CD14-positive monocyte (primary cell): ENCODE data around the gene SLC41A1. TPM values are rescaled to one million over a fixed set of nuclear protein-coding genes. Genes with fewer than 3 reads are reported as not detected.
A peak's percentile ranks its signal among the peaks of the same experiment; 100 is the strongest.

Experiments
- DNase-seq, 3 donors: peaks; one replicate each; pipeline ENCODE4 v3.0.0-alpha.2; 2011 to 2022
- H2AFZ ChIP-seq: 2 replicates; pipeline ENCODE4 v1.6.0; 2012; ENCODE audit warnings: mild to moderate bottlenecking, low read depth, low read length, inconsistent platforms; ENCODE audit not compliant: insufficient read depth, poor library complexity, severe bottlenecking
- H3K27ac ChIP-seq, 2 donors: 1 replicate in 1 of 2; 2 replicates in 1 of 2; pipeline ENCODE4 v1.5.1; 2012 to 2013; ENCODE audit warnings: low read length in 2 of 2, control low read depth in 1 of 2, inconsistent platforms in 1 of 2, low read depth in 1 of 2, mild to moderate bottlenecking in 1 of 2
- H3K27me3 ChIP-seq, 2 donors: one replicate each; pipeline versions ENCODE4 v1.6.0 to v1.6.1; 2011 to 2013; ENCODE audit warnings: low read length in 2 of 2; ENCODE audit not compliant: control insufficient read depth in 2 of 2, insufficient read depth in 2 of 2
- H3K36me3 ChIP-seq, 2 donors: replicated peaks in 1 of 2; 1 replicate in 1 of 2; 2 replicates in 1 of 2; pipeline versions ENCODE4 v1.5.1 to v1.6.1; 2012 to 2013; ENCODE audit warnings: low read length in 2 of 2, control low read depth in 1 of 2, inconsistent platforms in 1 of 2, mild to moderate bottlenecking in 1 of 2; ENCODE audit not compliant: insufficient read depth in 2 of 2, control insufficient read depth in 1 of 2
- H3K4me1 ChIP-seq, 2 donors: 1 replicate in 1 of 2; 2 replicates in 1 of 2; pipeline versions ENCODE4 v1.5.1 to v1.6.1; 2012 to 2013; ENCODE audit warnings: low read length in 2 of 2, control low read depth in 1 of 2, inconsistent platforms in 1 of 2, mild to moderate bottlenecking in 1 of 2, moderate library complexity in 1 of 2; ENCODE audit not compliant: insufficient read depth in 2 of 2, control insufficient read depth in 1 of 2
- H3K4me2 ChIP-seq: replicated peaks from 2 replicates; pipeline ENCODE3; 2012; ENCODE audit warnings: low read length, moderate library complexity, mild to moderate bottlenecking; ENCODE audit not compliant: poor library complexity, severe bottlenecking; ENCODE audit errors: extremely low read depth
- H3K4me3 ChIP-seq, 3 experiments: fragments of 200-600 bp in 1 of 3; sonication (generic) in 1 of 3; replicated peaks in 1 of 3; 1 replicate in 2 of 3; 2 replicates in 1 of 3; pipeline ENCODE4 v1.5.1; 2011 to 2013; ENCODE audit warnings: low read length in 3 of 3, mild to moderate bottlenecking in 3 of 3, control low read depth in 2 of 3, low read depth in 2 of 3, inconsistent platforms in 1 of 3, moderate library complexity in 1 of 3
- H3K79me2 ChIP-seq: 2 replicates; pipeline ENCODE4 v1.6.0; 2012; ENCODE audit warnings: mild to moderate bottlenecking, control low read depth, inconsistent platforms, low read length, moderate library complexity; ENCODE audit not compliant: insufficient read depth
- H3K9ac ChIP-seq: 2 replicates; pipeline ENCODE4 v1.6.0; 2017; ENCODE audit warnings: low read length, mild to moderate bottlenecking; ENCODE audit not compliant: insufficient read depth, poor library complexity, severe bottlenecking
- H3K9me3 ChIP-seq, 2 donors: replicated peaks in 1 of 2; 1 replicate in 1 of 2; 2 replicates in 1 of 2; pipeline versions ENCODE4 v1.5.1 to v1.6.1; 2012 to 2013; ENCODE audit warnings: low read length in 2 of 2, control low read depth in 1 of 2; ENCODE audit not compliant: control insufficient read depth in 1 of 2, insufficient read depth in 1 of 2
- H4K20me1 ChIP-seq: 2 replicates; pipeline ENCODE4 v1.6.0; 2012; ENCODE audit warnings: mild to moderate bottlenecking, low read length, control low read depth, moderate library complexity; ENCODE audit not compliant: insufficient read depth
- H3K27ac Mint-ChIP-seq, 7 donors: one replicate each; pipeline ENCODE4 v1.8.0; 2020; ENCODE audit warnings: mild to moderate bottlenecking in 7 of 7, mixed read lengths in 7 of 7, moderate library complexity in 6 of 7, inconsistent platforms in 2 of 7
- H3K27me3 Mint-ChIP-seq, 3 donors: one replicate each; pipeline ENCODE4 v1.8.0; 2021 to 2022; ENCODE audit warnings: low read depth in 3 of 3, mild to moderate bottlenecking in 3 of 3, mixed read lengths in 3 of 3, moderate library complexity in 3 of 3, inconsistent platforms in 1 of 3
- H3K36me3 Mint-ChIP-seq, 2 donors: one replicate each; pipeline ENCODE4 v1.8.0; 2020; ENCODE audit warnings: mixed read lengths in 2 of 2, inconsistent platforms in 1 of 2, mild to moderate bottlenecking in 1 of 2
- H3K4me1 Mint-ChIP-seq: one replicate; pipeline ENCODE4 v1.8.0; 2020; ENCODE audit warnings: mild to moderate bottlenecking, mixed read lengths
- H3K4me3 Mint-ChIP-seq, 2 donors: one replicate each; pipeline ENCODE4 v1.8.0; 2020; ENCODE audit warnings: mild to moderate bottlenecking in 2 of 2, mixed read lengths in 2 of 2, moderate library complexity in 1 of 2
- H3K9me3 Mint-ChIP-seq, 7 donors: one replicate each; pipeline ENCODE4 v1.8.0; 2020 to 2022; ENCODE audit warnings: mixed read lengths in 7 of 7, mild to moderate bottlenecking in 6 of 7, moderate library complexity in 6 of 7, inconsistent platforms in 2 of 7
- CTCF ChIP-seq: fragments of 200-600 bp; IDR thresholded peaks from one replicate; pipeline ENCODE4 v1.8.0; 2022; ENCODE audit warnings: antibody characterized with exemption, mild to moderate bottlenecking
- WGBS: methylation state at CpG from one replicate; pipeline ENCODE4 v1.1.5; 2013; ENCODE audit warnings: missing lambda C conversion rate; ENCODE audit not compliant: insufficient coverage; 5-methylcytosine and 5-hydroxymethylcytosine counted together
- intact Hi-C, 2 donors: fragments of 100-400 bp; cut with micrococcal nuclease; formaldehyde crosslinking; loops; one replicate each; pipeline versions ENCODE4 v1.15.0 to v1.15.1; 2023
- polyA plus RNA-seq, 3 donors: library from polyadenylated mRNA; depleted of rRNA in 1 of 3; unstranded in 2 of 3; stranded (reverse) in 1 of 3; fragments of 300-500 nt in 2 of 3; fragments of >200 nt in 1 of 3; fragmentation: Illumina TruSeq in 2 of 3; gene quantifications; 1 replicate in 2 of 3; 2 replicates in 1 of 3; pipeline ENCODE4 v1.2.3, GENCODE V29; 2012 to 2021

Gene SLC41A1
- polyA plus RNA-seq, 3 donors: 0.54 to 2.3 (median 1.1) TPM

GRCh38 chr1:205743977-205744376 is 69.0 kb downstream of the SLC41A1 start:
- no peak overlapping the region for H3K9ac ChIP-seq
- TF ChIP-seq CTCF: no peak
- peaks cover 55% of the 10 kb centered on the region for H4K20me1 ChIP-seq
- 83% methylated on average over 4 of the region's 4 CpGs for WGBS
- H3K36me3 ChIP-seq: no peaks in the 10 kb centered on the region
- no peak for DNase-seq
- H3K27ac Mint-ChIP-seq: peak overlapping the region in 3 of 7 donors; percentile 5 to 49 (median 8)
- peaks cover 11 to 21% of the 10 kb centered on the region in 2 donors for H3K4me1 ChIP-seq
- no peaks in the 10 kb centered on the region for H3K27me3 Mint-ChIP-seq
- H3K4me1 Mint-ChIP-seq: peaks cover 35% of the 10 kb centered on the region
- peaks cover 0 to 3% of the 10 kb centered on the region in 2 donors for H3K36me3 Mint-ChIP-seq
- H2AFZ ChIP-seq: no peak overlapping the region
- H3K4me3 Mint-ChIP-seq: no peak overlapping the region
- no peaks in the 10 kb centered on the region for H3K9me3 Mint-ChIP-seq
- no peaks in the 10 kb centered on the region for H3K27me3 ChIP-seq
- H3K79me2 ChIP-seq: peaks cover 100% of the 10 kb centered on the region
- no peak overlapping the region for H3K4me3 ChIP-seq
- no peaks in the 10 kb centered on the region for H3K9me3 ChIP-seq
- no peak overlapping the region for H3K27ac ChIP-seq
- no peak overlapping the region for H3K4me2 ChIP-seq
- intact Hi-C loops: no loop called here

- Histone ChIP-seq H4K20me1 (peaks cover 54% of the 10 kb centered on the region), H3K4me3 (no peak overlapping the region), H3K36me3 (no peaks in the 10 kb centered on the region), H3K27me3 (no peaks in the 10 kb centered on the region), H2AFZ (no peak overlapping the region), H3K79me2 (peaks cover 100% of the 10 kb centered on the region), H3K9me3 (no peaks in the 10 kb centered on the region), H3K4me1 (no peaks in the 10 kb centered on the region), H3K9ac (no peak overlapping the region), H3K27ac (peak overlapping the region in 1 of 2 donors; percentile 32), H3K4me2 (no peak overlapping the region)
- intact Hi-C loops: no loop called here
- no peak for TF ChIP-seq CTCF
- Mint-ChIP-seq H3K36me3 (peaks cover 0 to 9% of the 10 kb centered on the region in 2 donors), H3K27ac (peak overlapping the region in 1 of 7 donors; percentile 7), H3K9me3 (no peaks in the 10 kb centered on the region), H3K4me3 (no peak overlapping the region), H3K4me1 (peaks cover 24% of the 10 kb centered on the region), H3K27me3 (no peaks in the 10 kb centered on the region)
- WGBS: no CpG with 5 or more reads among the region's 1 CpG
- DNase-seq: no peak
Measured at GRCh38 chr1:205741681-205742080, 71.3 kb downstream of the SLC41A1 start.
